ENCODE data around the gene GSAP.

- TF ChIP-seq, protein P1, sequence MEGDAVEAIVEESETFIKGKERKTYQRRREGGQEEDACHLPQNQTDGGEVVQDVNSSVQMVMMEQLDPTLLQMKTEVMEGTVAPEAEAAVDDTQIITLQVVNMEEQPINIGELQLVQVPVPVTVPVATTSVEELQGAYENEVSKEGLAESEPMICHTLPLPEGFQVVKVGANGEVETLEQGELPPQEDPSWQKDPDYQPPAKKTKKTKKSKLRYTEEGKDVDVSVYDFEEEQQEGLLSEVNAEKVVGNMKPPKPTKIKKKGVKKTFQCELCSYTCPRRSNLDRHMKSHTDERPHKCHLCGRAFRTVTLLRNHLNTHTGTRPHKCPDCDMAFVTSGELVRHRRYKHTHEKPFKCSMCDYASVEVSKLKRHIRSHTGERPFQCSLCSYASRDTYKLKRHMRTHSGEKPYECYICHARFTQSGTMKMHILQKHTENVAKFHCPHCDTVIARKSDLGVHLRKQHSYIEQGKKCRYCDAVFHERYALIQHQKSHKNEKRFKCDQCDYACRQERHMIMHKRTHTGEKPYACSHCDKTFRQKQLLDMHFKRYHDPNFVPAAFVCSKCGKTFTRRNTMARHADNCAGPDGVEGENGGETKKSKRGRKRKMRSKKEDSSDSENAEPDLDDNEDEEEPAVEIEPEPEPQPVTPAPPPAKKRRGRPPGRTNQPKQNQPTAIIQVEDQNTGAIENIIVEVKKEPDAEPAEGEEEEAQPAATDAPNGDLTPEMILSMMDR (conservative IDR thresholded peaks at IDR 0.05; ENCODE audit: low read depth, low read length), result no peak
- TF ChIP-seq EZH2phosphoT487 (IDR thresholded peaks at IDR 0.05; ENCODE audit: borderline replicate concordance, low read length) (no peak), EZH2 (IDR thresholded peaks at IDR 0.05; ENCODE audit: low read length, unreplicated experiment) (no peak)
Measured at GRCh38 chr7:77430927-77431326, 14.8 kb upstream of the GSAP start.
